ENCODE data around the gene CNTFR. TPM values are rescaled to one million over a fixed set of nuclear protein-coding genes. Genes with fewer than 3 reads are reported as not detected.
A peak's percentile ranks its signal among the peaks of the same experiment; 100 is the strongest.
"Not testable (repeated sequence)": the region's sequence is repeated elsewhere in the genome, so short reads cannot be mapped to it uniquely, and the experiment has no call there.

Gene CNTFR
- polyA plus RNA-seq, 3 donors = 31.6 to 48.1 (median 45.5) TPM

GRCh38 chr9:34541540-34541939 is 48.0 kb downstream of the CNTFR start:
- no peak for DNase-seq

- DNase-seq = no peak
Measured at GRCh38 chr9:34540827-34541226, 48.7 kb downstream of the CNTFR start.

GRCh38 chr9:34536685-34537084 is 52.8 kb downstream of the CNTFR start:
- DNase-seq = no peak

- not testable (repeated sequence) for DNase-seq
Measured at GRCh38 chr9:34532041-34532440, 57.5 kb downstream of the CNTFR start.

GRCh38 chr9:34526026-34526425 is 63.5 kb downstream of the CNTFR start:
- no peak for DNase-seq

GRCh38 chr9:34524349-34524748 is 65.2 kb downstream of the CNTFR start:
- no peak for DNase-seq

- peak; percentile 91 for DNase-seq
Measured at GRCh38 chr9:34522971-34523797, 66.3 kb downstream of the CNTFR start, which contains the start of gene ENHO. Gene ENHO (minus strand): TSS chr9:34522990. CDS start chr9:34521695, 1,295 bp downstream.

GRCh38 chr9:34522091-34522887 is 67.2 kb downstream of the CNTFR start:
- no peak for DNase-seq

- DNase-seq = no peak
Measured at GRCh38 chr9:34521406-34522045, 68.0 kb downstream of the CNTFR start.

- DNase-seq = no peak
Measured at GRCh38 chr9:34520505-34521385, 68.8 kb downstream of the CNTFR start.

GRCh38 chr9:34520096-34520495 is 69.4 kb downstream of the CNTFR start:
- no peak for DNase-seq

GRCh38 chr9:34519321-34520020 is 70.1 kb downstream of the CNTFR start:
- no peak for DNase-seq

- no peak for DNase-seq
Measured at GRCh38 chr9:34518896-34519295, 70.6 kb downstream of the CNTFR start.

- no peak for DNase-seq
Measured at GRCh38 chr9:34518110-34518616, 71.4 kb downstream of the CNTFR start.

- no peak for DNase-seq
Measured at GRCh38 chr9:34517185-34517584, 72.3 kb downstream of the CNTFR start.

GRCh38 chr9:34515959-34516358 is 73.6 kb downstream of the CNTFR start:
- DNase-seq = no peak

GRCh38 chr9:34514816-34515215 is 74.7 kb downstream of the CNTFR start:
- DNase-seq = no peak

GRCh38 chr9:34514401-34514800 is 75.1 kb downstream of the CNTFR start:
- DNase-seq = no peak

- DNase-seq = no peak
Measured at GRCh38 chr9:34513567-34514214, 75.8 kb downstream of the CNTFR start.

Data from renal pelvis (tissue), 4 donors.